ENCODE measurements around the gene ZNF264.
"Not testable (repeated sequence)": the region's sequence is repeated elsewhere in the genome, so short reads cannot be mapped to it uniquely, and the experiment has no call there.

Gene ZNF264

DNA sequence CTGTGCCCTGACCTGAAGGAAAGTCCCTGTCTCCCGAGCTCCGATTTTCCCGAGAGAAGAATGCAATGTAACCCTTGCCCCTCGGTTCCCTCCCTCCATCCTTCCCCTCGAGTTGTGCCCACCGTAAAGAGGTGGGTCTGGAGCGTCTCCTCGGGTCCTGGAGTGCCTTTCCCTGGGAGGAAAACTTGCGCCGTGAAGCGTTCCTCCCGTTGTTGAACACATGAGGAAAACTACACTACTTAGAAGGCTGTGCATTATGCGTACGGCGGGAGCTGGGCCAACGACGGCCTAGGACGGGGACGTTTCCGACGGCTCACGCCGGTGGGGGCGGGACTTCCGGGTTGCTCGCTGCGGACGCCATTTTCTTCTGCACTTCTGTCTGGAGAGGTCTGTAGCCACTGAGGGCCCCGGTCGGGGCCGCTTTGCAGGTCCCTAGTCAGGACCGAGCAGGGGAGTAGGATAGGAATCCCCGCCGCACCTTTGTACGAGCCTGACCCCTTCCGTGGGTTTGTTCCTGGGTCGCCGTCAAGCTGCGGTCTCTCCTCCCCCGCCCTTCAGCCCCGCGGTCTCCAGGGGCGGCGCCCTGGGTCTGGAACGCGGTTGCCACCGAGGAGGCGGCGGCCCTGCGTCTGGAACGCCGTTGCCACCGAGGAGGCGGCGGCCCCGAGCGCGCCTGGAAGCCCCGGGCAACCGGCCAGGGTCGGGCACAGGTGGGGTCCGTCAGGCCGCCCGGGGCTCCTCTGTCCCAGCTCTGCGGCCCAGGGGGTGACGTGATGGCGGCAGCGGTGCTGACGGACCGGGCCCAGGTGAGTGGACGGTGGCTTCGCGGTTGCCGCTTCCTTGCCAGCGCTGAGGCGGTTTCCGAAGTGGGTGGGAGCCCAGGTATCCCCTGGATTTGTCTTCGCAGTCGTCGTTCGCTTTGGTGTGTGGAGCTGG lies at the start of gene ZNF264:
TSS of gene ZNF264 (plus strand) at position 360 of the 936 bp plus-strand sequence. CDS start at position 774, 414 bp downstream.
- peak; percentile 84 for DNase-seq (ENCODE audit: low spot score)

DNA sequence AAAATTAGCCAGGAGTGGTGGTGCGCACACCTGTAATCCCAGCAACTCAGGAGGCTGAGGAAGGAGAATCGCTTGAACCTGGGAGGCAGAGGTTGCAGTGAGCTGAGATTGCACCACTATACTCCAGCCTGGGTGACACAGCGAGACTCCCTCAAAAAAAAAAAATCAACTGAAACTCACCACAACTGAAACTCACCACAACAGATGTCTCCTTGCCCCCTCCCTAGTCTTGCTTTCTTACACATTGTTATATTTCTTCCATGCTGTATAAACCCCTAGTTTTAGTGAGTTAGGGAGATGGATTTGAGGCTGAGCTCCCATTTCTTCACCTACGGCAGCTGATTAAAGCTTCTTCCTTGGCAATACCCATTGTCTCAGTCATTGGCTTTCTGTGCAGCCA lies 49.6 kb upstream of the ZNF264 start:
- DNase-seq (ENCODE audit: low spot score), result no peak

DNA sequence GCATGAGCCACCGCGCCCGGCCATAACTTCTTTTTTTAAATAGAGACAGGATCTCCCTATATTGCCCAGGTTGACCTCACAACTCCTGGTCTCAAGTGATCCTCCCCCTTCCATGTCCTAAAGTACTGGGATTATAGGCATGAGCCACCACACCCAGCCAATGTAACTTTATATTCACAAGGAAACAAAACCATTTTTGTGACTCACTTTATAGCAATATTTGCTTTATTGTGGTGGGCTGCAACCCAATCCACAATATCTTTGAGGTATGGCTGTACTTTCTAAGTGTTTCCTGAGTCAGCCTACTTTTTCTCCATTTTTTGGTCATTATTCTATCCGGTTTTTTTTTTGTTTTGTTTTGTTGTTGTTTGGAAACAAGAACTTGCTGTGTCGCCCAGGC lies 38.4 kb upstream of the ZNF264 start:
- DNase-seq (ENCODE audit: low spot score), result no peak

DNA sequence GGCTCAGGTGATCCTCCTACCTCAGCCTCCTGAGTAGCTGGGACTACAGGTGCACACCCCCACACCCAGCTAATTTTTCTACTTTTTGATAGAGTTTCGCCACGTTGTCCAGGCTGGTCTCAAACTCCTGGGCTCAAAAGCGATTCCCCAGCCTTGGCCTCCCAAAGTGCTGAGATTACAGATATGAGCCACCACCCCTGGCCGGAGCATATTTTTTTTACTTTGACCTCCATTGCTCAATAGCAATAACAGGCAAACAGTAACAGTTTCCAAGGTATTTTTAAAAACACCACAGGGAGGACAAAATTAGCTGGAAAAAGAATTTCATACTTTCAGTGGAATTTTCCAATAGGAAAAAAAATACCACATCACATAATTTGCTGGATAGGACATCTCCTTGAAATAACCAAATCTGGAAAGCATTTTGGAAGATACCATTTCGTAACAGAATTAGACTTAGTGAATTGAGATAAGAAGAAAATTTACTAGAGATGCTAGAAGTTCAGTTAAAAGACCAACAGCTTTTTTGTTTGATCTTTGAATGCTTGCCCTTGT lies 29.2 kb upstream of the ZNF264 start:
- DNase-seq (ENCODE audit: low spot score), result no peak

DNA sequence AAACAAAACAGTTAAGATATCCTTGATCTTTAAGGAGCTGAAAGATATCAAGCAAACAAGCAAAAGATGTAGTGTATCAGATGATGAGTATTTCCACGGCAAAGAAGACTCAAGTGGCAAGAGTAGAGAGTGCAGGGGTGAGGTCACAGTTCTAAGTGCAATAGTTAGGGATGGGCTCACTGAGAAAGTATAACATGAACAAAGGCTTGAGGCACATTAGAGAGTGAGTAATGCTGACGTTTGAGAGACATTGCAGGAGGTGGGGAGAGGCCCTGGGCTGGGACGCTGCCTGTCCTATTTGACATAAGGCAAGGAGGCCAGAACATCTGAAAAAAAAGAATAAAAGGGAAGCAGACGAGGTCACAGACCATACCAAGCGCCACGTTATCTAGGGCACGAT lies 25.5 kb upstream of the ZNF264 start:
- DNase-seq (ENCODE audit: low spot score), result no peak

DNA sequence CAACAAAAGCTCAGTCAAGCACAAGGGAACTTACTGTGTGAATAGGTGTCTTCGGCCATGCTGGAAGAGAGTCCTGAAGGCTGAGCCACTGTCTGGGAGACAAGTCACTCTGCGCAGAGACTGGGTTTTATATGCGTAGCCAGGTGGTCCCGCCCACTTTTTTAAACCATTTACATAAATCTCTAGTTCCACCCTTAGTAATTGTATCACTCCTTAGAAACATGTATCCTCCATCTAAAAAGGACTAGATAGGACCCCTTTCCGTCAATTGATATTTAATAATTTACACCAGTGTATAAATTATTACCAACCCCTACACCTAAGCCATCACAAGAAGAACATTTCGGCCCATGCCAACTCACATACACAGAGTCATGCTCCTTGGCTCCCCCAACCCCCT lies 23.9 kb upstream of the ZNF264 start, which contains the start of gene DUXA:
TSS of gene DUXA (minus strand) at position 101 of the 400 bp plus-strand sequence. CDS start at position 59, 42 bp downstream.
- no peak for DNase-seq (ENCODE audit: low spot score)

DNA sequence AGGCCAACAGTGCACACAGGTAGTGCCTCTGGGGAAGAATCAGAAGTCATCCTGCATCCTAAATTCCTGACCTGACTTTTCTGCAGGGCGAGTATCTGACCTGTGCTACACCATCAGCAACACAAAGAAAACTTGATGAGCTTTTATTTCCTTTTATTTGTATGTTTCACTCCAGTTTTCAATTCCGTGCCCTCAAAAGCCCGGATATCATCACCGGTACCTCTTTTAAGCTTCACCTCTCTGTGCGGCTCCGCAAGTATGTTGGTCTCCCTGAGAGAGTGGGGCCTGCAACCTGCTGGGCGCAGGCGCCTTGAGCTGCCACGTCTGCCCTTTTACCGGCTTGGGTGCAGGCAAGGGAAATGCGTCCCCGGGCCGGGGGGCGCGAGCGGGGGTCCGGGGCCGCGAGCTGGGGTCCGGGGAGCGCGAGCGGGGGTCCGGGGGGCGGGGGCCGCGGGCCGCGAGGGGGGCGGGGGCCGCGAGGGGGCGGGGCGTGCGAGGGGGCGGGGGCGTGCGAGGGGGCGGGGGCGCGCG lies 19.7 kb upstream of the ZNF264 start:
- DNase-seq (ENCODE audit: low spot score), result peak; percentile 7

DNA sequence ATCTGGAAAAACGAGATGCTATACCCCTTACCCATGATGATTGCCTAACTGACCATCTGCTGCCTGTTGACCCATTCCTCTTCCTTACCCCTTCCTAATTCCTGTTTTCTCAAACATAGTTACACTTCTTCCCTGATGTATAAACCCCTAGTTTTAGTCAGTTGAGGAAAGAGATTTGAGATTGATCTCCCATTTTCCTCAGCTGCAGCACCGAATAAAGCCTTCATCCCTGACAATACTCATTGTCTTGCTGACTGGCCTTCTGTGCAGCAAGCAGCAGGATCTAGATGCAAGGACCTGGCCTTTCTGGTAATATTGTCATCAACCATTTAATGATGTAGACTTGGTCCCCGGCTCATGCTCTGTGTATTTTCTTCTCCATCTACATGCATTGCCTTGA lies 999 bp upstream of the ZNF264 start:
- no peak for DNase-seq (ENCODE audit: low spot score)

DNA sequence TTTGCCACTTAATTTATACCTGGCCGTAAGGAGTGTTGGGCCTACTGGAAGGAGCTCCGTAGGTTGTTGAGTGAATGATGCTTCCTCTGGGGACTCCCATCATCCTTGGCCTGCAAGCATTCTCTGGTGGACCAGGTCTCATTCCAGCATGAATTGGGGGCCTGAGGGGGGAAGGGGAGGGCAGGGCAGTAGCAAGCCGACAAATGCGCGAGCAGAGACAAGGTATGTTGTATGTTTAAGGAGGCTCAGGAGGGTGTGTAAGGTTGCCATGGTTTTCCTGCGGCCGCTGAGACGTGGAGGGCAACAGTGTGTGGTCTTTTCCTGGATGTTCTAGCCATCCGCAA lies 749 bp downstream of the ZNF264 start:
- DNase-seq (ENCODE audit: low spot score), result no peak

DNA sequence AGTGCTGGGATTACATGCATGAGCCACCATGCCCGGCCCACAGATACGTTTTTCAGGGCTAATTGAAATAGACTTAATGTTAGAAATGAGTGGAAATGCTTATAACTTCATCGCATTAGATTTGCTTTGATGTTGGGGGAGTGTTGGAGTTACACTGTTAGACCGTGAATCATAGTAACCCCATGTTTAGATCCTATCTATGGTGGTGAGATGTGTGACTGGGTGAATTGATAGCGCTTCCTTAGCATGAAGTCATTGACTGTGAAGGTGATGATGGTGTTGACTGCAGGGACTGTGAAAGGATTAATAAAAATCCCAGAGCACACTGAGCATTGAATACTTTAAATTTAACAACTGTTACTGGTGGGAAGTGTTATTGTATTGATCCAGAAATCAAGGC lies 1.7 kb downstream of the ZNF264 start:
- DNase-seq (ENCODE audit: low spot score), result no peak

DNA sequence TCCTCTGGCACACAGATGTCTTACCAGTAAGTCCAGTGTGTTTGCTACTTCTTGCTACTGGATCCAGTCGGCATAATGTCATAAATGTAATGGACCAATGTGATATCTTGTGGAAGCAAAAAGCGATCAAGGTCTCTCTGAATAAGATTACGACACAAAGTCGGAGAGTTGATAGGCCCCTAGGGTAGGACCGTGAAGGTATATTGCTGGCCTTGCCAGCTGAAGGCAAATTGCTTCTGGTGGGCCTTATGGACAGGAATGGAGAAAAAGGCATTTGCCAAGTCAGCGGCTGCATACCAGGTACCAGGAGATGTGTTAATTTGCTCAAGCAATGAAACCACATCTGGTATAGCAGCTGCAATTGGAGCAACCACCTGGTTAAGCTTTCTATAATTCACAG lies 6.6 kb downstream of the ZNF264 start:
- DNase-seq (ENCODE audit: low spot score), result not testable (repeated sequence)

DNA sequence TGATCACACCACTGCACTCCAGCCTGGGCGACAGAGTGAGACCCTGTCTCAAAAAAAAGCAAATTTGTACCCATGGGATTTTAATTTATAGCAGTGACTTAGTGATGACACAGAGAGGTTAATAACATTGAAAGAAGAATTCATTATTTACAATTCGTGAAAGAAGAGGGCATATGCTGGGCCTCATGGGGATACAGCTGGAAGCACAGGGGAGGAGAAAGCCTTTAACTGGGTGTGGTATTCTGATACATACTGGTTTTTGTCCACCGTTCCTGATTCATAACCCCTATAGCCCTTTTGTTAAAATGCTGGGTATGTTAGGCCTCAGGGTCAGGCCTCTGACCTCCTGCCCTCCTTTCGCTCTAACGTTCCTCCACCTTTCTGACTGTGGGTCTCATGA lies 10.9 kb downstream of the ZNF264 start:
- DNase-seq (ENCODE audit: low spot score), result no peak

DNA sequence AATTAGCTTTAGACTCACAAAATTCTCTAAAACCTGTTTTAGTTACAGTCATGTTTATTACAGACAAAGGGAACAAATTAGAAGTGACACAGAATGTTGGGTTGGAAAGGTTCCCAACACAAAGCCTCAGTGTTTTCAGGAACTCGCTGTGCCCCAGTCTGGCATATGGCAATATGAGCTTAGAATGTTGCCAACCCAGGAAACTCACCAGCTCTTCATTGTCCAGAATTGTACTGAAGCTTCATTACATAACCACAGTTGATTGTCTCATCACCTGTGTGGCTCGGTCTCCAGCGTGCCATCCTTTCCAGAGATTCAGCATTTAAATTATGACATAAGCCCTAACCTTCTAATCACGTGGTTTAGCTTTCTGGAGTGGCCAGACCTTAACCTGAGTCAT lies 19.1 kb downstream of the ZNF264 start:
- DNase-seq (ENCODE audit: low spot score), result no peak

DNA sequence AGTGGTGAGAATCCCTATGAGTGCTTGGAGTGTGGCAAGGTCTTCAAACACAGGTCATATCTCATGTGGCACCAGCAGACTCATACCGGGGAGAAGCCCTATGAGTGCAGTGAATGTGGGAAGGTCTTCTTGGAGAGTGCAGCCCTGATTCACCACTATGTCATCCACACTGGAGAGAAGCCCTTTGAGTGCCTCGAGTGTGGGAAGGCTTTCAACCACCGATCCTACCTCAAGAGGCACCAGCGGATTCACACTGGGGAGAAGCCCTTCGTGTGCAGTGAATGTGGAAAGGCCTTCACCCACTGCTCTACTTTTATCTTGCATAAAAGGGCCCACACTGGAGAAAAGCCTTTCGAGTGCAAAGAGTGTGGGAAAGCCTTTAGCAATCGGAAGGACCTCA lies 20.8 kb downstream of the ZNF264 start:
- DNase-seq (ENCODE audit: low spot score), result no peak

DNA sequence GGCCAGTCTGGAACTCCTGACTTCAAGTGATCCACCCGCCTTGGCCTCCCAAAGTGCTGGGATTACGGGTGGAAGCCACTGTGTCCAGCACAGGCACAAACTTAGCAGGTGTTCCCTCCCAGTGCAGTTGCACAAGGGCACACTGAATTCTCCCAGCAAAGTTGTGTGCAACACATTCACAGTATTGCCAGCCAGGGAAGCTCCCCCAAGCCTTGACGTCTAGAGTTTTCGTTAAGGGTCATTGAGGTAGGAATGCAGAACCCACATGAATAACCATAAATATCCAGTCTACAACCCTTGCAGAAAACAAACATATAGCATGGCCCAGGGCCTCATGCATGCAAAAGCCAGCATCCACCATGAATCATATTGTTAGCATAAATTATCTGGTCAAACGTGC lies 36.2 kb downstream of the ZNF264 start:
- no peak for DNase-seq (ENCODE audit: low spot score)

DNA sequence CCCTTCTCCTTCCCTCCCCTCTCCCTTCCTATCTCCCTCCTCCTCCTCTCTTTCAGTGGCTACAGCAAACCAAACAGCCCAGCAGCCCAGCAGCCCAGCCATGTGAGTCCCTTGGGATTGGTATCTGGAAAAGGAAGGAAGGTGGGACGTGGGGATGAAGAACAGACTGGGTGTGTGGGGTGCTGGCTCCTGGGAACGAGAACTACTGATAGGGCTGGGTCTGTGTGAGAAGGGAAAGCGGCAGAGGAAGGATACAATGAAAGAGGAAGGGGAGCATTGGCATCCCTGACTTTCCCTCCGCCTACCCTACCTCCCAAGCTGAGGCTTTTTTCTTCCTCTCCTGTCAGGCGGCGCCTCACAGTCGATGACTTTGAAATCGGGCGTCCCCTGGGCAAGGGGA lies 40.4 kb downstream of the ZNF264 start:
- no peak for DNase-seq (ENCODE audit: low spot score)

DNA sequence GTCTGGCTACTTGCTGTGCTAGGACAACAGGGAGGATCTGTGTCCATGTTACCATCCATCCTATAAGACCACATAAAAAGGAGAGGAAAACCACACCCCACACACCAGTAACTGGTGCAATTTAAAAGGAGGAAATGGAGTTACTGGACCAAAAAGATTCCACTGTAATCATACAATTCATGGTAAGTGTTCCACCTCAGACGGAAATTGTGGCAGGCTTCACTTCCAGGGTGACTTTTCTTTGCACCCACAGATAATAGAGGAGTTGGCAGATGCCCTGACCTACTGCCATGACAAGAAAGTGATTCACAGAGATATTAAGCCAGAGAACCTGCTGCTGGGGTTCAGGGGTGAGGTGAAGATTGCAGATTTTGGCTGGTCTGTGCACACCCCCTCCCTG lies 41.9 kb downstream of the ZNF264 start:
- DNase-seq (ENCODE audit: low spot score), result no peak

DNA sequence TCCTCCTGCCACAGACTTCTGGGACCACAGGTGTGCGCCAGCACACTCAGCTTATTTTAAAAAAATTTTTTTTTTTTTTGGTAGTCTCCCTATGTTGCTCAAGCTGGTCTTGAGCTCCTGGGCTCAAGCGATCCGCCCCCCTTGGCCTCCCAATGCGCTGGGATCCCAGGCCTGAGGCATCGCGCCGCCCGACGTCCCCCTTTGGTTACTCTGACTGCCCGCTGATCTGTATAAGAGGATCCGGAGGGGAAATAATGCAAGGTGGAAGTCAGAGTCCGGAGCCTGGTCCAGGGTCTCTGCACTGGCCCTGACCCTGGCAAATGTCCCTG lies 48.6 kb downstream of the ZNF264 start:
- no peak for DNase-seq (ENCODE audit: low spot score)

DNA sequence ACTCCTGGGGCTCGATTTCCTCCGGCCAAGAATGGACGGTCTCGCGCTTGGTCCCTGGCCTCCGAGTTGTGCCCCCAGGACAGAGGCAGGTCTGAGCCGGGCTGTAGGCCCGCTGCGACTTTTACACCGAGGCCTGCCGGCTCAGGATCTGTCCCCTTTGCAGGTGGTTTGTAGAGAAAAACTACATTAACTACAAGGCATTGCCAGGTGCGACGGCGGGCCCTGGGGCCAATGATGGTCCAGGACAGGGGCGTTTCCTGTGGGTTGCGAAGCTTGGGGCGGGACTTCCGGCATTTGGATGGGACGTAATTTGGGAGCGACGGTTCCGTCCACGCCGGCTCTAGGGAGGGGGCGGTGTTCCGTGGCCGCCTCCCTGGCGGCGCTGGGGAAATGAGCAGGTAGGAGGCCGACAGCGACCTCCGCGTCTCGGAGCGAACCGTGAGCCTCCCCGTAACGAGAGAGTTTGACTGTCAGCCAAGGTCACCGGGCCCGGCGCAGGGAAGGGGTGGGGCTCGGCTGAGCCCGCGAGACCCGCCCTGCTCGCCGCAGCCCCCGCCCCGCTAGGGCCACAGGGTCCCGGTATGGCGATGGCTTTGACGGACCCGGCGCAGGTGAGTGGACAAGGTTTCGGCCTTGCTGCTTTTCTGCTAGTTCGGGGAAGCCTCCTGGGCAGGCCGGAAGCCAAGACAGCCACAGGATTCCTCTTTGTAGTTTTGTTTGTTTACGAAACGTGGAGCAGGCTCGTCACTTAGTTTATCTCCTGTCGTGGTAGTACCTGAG lies 49.2 kb downstream of the ZNF264 start, which contains the start of gene ZNF805:
TSS of gene ZNF805 (plus strand) at position 322 of the 780 bp plus-strand sequence. CDS start at position 582, 260 bp downstream.
- DNase-seq (ENCODE audit: low spot score), result peak; percentile 95

DNA sequence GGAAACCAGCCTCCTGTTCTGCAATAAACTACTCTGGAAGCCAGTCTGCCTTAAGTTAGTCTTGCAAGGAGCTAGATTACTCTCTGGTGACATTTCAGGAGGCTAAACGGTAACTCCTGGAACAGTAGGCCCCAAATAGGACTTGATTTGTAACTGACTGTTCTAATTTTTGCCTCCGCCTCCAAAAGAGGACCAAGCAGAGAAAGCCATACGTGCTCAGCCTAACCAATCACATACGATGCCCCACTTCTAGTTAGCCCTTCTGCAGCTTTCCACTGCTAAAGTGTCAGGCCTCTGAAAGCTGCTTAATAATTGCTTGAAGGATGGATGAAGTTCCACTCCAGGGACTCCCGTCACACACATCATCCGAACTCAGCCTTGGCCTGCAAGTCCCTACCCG lies 49.9 kb downstream of the ZNF264 start:
- DNase-seq (ENCODE audit: low spot score), result no peak

DNA sequence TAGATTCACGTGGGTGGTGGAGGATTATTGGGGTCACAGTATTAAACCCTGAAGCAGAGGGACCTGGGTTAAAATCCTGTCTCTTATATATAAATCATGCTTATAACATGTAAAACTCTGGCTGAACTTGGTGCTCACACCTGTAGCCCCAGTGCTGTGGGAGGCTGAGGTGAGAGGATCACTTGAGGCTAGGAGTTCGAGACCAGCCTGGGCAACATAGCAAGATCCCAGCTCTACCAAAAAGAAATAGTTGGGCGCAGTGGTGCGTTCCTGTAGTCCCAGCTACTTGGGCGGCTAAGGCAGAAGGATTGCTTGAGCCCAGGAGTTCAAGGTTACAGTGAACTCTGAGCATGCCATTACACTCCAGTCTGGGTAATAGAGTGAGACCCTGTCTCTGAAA lies 51.5 kb downstream of the ZNF264 start:
- no peak for DNase-seq (ENCODE audit: low spot score)

DNA sequence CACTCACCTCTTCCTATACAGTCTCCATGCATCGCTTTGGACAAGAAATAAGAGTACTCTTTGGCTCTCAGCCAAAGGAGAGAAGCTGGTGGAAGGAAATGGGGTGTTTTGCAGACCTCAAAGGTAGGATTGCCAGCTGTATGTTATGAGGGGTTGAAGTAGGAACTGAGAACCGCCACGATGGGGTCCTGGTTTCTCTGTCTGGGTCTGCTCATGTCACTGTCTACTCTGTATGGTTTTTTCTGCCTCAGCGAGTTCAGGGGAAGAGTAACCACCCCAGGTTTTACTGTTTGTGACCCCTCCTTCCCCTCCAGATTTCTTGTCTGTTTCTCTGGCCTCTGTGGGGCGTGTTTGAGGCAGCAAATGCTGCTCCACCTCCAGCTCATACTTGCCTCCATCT lies 53.2 kb downstream of the ZNF264 start:
- no peak for DNase-seq (ENCODE audit: low spot score)

DNA sequence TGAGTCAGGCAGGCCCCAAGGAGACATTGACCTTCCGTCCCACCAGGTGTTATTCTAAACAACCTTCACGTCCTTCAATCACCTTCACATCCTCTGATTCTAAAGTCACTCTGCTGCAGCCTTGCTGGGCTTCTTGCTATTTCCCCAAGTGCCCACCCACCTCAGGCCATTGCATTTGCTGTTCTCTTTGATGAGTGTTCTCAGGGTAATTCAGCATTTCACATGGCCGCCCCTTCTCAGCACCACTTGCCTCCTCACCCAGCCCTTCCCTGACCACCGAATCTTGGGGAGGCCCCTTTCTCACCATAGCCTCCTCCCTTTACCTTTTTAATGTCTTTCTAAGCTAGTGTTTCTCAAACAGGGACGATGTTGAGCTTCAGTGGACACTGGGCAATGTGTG lies 53.8 kb downstream of the ZNF264 start:
- no peak for DNase-seq (ENCODE audit: low spot score)
